HG03108 (cell line): ENCODE measurements around the gene ZPBP2.
"Not testable (repeated sequence)": the region's sequence is repeated elsewhere in the genome, so short reads cannot be mapped to it uniquely, and the experiment has no call there.

Experiments used
- ATAC-seq: cut with Tn5 transposase; IDR thresholded peaks from one replicate; pipeline ENCODE4 v1.9.1; 2021; ENCODE audit warnings: moderate library complexity; ENCODE audit not compliant: unreplicated experiment

The ZPBP2 gene, protein sequence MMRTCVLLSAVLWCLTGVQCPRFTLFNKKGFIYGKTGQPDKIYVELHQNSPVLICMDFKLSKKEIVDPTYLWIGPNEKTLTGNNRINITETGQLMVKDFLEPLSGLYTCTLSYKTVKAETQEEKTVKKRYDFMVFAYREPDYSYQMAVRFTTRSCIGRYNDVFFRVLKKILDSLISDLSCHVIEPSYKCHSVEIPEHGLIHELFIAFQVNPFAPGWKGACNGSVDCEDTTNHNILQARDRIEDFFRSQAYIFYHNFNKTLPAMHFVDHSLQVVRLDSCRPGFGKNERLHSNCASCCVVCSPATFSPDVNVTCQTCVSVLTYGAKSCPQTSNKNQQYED

DNA sequence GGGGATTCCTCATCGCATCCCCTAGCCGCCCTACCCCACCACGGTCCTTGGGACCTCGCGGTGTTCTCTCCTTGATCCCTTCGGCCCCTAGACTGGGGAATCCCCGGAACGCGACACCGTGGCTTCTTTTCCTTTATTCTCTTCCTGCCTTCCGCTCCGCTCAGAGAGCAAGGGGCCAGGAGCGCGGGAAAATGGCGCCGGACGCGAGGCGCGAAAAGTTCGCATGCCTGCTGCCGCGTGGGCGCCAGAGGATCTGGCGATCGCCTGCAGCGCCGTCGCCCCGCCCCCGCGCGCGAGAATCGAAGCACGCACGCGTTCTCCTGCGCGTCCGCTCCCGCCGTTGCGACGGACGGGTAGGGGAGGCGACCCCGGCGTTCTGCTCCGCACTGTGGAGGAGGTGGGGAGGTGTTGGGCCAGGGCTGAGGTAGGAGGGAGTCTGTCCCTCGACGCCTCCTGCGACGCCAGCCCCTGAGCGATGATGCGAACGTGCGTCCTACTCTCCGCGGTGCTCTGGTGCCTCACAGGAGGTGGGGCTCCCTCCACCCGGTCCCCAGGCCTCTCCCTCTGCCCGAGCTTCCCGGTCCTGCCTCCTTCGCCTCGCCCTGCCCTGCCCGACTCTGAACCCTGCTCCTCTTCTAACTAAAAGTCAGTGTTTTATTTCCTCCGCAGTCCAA lies at the start of gene ZPBP2:
Gene ZPBP2, plus strand, starts transcription at position 323 of the 674 bp plus-strand sequence. Its CDS starts 153 bp downstream, at position 476.
- no peak for ATAC-seq

DNA sequence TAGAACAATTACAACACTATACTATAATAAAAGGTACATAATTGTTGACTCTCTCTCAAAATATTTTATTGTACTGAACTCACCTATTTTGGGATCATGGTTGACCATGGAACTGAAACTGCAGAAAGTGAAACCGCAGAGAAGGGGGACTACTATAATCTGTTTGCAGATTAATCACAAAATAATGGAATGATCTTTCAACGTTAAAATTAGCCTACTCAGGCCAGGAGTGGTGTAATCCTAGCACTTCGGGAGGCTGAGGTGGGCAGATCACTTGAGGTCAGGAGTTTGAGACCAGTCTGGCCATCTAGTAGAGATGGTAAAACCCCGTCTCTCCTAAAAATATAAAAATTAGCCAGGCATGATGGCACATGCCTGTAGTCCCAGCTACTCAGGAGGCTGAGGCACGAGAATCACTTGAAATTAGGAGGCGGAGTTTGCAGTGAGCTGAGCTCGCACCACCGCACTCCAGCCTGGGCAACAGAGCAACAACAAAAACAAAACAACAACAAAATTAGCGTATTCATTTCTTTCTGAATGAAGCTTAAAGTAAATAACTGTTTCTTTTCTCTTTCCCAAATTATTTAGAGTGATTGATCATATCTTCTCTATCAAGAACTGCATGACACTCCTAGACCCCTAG lies 49.5 kb upstream of the ZPBP2 start:
- no peak for ATAC-seq

DNA sequence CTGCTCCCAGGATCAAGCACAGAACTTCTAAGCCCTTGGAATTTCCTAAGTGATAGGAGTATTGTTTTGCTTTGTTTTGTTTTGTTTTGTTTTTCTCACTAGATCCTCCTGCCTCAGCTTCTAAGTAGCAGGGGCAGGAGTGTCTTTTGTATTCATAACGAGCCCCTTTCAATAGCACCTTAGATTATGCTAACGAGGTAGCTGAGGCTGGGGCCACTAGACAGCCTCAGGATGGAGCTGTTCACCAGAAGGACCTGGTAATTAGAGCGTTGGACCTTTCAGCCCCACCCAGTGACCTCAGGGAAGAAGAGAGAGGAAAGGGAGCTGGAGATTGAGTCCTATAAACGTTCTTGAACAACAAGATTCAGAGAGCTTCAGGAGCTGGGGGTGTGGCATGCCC lies 47.5 kb upstream of the ZPBP2 start:
- no peak for ATAC-seq

DNA sequence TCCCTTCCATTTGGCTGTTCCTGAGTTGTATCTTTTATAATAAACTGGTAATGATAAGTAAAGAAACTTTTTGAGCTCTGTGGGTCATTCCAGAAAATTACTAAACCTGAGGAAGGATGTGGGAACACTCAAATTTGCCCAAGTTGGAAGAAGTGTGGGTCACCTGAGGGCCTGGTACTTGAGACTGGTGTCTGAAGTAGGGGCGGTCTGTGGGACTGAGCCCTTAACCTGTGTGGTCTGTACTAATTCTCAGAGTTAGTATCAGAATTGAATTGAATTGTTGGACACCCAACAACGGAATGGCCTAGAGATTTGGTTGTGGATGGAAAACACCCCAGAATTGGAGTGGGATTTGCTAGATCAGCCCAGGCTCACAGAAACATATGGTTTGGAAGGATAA lies 47.0 kb upstream of the ZPBP2 start:
- ATAC-seq: no peak

DNA sequence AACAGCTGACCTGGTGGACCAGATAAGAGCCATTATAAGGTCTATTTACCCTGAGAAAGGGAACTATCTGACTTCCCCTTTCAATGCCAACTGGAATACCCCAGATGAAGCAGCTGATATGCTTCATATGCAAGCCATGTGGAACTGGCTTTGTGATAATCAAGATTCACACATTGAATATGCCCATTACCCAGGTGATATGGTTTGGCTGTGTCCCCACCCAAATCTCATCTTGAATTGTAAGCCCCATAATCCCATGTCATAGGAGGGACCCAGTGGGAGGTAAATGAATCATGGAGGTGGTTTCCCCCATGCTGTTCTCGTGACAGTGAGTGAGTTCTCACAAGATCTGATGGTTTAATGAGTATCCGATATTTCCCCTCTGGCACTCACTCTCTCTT lies 46.0 kb upstream of the ZPBP2 start:
- no peak for ATAC-seq

DNA sequence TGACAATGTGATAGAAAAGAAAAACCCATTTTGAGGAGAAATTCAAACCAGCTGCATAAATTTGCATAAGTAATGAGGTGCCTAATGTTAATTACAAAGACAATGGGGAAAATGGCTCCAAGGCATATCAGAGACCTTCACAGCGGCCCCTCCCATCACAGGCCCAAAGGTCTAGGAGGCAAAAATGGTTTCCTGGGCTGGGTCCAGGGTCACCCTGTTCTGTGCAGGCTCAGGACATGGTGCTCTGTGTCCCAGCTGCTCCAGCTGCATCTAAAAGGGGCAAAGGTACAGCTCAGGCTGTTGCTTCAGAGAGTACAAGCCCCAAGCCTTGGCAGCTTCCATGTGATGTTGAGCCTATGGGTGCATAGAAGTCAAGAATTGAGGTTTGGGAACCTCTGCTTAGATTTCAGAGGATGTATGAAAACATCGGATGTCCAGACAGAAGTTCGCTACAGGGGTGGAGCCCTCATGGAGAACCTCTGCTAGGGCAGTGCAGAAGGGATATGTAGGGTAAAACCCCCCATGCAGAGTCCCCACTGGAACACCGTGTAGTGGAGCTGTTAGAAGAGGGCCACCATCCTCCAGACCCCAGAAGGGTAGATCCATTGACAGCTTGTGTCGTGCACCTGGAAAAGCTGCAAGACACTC lies 44.5 kb upstream of the ZPBP2 start:
- ATAC-seq: no peak

DNA sequence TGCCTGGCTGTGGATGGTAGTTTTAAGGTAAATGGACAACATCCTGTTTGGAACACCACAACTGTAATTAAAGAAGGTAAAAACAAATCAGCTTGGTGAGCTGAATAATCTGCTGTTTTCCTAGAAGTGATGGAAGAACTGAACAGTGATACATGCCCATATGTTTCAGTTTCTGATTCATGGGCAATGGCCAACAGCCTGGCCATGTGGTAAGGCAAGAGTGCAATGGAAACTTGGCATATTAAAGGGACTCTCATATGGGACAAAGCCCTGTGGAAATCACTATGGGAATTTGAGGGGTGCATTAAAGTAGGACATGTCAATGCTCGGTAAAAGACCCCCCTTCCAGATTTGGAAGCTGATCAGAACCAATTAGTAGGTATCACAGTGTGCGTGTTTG lies 41.7 kb upstream of the ZPBP2 start:
- no peak for ATAC-seq

DNA sequence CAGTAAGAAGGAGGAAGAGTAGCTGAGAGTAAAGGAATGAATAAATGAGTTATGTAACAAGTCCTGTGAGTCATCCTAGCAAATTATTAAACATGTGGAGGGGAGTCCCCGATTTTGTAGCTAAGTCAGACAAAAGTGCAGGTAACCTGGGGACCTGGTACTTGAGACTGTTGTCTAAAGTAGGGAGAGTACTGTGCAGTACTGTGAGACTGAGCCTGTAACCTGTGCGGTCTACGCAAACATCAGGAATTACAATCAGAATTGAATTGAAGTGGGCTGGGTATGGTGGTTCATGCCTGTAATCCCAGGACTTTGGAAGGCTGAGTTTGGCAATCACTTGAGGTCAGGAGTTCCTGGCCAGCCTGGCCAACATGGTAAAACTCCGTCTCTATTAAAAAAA lies 39.6 kb upstream of the ZPBP2 start:
- ATAC-seq: no peak

DNA sequence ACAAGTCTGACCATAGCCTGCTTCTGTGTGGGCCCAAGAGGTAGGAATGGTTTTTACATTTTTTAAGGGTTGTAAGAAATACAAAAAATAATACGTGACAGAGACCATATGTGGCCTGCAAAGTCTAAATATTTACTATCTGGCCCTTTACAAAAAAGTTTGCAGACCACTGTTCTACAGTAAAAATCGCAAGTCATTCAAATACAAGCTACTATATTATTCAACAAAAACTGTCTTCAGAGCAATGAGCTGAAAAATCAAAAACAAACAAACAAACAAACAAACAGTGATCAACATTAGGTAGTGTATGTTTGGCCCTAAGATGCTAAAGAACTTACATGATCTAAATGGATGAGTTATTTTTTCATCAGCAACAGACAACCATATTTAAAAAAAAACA lies 36.4 kb upstream of the ZPBP2 start:
- no peak for ATAC-seq

DNA sequence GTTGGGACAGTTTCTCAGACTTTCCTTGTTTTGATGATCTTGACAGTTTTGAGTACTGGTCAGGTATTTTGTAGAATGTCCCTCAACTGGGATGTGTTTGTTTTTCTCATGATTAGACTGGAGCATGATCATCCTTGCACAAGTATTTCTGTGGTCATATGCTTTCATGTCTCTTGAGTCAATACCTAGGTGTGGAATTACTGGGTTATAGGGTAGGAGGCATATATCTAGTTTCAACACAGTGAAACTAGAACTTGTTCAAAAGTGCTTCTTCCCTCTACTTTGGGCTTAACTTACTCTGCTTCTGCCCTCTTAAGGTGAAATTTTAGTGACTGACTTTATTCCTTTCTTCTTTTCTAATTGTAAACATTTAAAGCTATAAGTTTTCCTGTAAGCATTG lies 34.0 kb upstream of the ZPBP2 start:
- no peak for ATAC-seq

DNA sequence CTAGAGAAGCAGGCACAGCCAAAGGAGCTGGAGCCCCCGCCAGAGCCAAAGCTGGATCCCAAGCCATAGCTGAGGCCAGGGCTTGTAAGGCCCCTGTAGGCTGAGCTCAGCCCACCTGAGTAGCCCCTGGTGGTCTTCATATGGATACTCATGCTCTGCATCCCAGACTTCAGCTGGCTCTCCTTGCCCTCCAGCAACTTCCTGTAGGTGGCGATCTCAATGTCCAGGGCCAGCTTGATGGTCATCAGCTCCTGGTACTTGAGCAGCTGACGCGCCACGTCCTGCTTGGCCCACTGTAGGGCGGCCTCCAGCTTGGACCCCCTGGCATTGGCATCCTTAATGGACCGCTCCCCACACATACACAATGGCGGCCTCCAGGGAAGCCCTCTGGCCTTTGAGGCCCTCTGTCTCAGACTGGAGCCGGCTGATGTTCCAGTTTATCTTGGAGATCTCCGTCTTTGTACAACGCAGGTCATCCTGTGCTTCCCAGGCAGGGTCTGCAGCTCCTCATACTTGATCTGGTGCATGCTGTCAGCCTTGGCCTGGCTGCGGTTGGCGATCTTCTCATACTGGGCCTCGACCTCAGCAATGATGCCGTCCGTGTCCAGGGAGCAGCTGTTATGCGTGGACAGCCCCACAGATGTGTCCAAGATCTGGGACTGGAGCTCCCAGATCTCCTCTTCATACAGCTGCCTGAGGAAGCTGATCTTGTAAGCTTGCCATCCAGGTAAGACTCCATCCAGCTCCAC lies 32.8 kb upstream of the ZPBP2 start:
- no peak for ATAC-seq

DNA sequence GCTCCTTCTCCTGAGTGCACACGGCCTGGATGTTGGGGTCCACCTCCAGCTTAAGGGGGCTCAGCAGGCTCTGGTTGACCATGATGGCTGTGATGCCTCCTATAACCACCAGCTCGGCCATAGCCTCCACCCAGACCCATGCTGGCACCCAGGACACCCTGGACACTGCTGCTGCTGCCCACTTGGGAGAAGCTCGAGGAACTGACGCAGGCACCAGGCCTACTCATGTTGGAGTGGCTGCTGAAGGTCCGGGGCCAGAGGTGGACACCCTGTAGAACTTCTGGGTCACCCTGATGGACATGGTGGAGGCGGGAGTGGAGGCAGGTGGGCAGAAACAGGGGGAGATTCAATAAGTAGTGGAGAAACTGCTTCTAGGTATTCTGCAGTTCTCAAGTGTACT lies 31.9 kb upstream of the ZPBP2 start:
- ATAC-seq: no peak

DNA sequence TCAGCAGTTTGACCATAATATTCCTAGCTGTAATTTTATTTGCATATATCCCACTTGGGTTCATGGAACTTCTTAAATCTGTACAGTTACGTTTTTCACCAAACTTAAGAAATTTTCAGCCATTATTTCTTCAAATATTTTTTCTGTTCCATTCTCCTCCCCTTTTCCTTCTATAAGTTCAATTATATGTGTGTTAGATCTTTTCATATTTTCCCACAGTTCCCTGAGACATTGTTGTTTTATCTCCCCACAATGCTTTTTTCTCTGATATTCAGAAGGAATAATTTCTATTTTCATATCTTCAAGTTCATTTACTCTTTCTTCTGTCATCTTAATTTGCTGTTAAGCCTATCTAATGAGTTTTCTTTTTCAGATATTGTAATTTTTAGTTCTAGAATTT lies 29.9 kb upstream of the ZPBP2 start:
- ATAC-seq: no peak

DNA sequence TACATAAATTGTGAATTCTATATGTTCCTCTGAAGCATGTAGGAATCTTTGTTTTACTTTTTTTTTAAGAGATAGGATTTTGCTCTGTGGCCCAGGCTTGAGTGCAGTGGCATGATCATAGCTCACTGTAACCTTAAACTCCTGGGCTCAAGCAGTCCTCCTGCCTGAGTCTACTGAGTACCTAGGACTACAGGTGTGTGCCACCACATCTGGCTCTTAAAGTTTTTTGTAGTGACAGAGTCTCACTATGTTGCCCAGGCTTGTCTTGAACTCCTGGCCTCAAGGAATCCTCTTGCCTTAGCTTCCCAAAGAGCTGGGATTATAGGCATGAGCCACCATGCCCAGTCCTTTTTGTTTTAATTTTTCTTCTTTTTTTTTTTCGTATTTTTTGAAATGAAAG lies 29.2 kb upstream of the ZPBP2 start:
- no peak for ATAC-seq

DNA sequence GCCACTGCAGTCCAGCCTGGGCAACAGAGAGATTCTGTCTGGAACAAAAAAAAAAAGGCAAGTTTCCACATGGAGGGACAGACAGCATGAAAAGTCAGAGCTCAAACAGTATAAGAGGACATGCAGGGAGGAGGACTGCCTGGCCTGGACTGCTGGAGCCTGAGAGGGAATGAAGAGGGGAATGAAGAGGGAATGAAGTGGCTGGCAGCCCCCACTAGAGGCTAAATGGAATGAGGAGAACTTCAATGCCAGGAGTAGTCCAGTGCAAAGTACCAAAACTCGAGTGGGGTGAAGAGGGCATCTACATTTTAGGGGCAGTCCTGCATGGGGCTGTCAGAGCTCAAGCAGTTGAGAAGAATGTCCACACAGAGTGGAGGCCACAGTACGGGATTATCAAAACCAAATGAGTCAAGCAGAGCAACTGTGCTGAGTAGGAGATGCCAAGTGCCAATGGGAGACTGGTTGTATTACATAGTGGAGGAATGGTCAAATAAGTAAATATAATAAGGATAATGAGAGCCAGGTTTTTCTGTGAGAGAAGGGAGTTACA lies 26.8 kb upstream of the ZPBP2 start:
- no peak for ATAC-seq

DNA sequence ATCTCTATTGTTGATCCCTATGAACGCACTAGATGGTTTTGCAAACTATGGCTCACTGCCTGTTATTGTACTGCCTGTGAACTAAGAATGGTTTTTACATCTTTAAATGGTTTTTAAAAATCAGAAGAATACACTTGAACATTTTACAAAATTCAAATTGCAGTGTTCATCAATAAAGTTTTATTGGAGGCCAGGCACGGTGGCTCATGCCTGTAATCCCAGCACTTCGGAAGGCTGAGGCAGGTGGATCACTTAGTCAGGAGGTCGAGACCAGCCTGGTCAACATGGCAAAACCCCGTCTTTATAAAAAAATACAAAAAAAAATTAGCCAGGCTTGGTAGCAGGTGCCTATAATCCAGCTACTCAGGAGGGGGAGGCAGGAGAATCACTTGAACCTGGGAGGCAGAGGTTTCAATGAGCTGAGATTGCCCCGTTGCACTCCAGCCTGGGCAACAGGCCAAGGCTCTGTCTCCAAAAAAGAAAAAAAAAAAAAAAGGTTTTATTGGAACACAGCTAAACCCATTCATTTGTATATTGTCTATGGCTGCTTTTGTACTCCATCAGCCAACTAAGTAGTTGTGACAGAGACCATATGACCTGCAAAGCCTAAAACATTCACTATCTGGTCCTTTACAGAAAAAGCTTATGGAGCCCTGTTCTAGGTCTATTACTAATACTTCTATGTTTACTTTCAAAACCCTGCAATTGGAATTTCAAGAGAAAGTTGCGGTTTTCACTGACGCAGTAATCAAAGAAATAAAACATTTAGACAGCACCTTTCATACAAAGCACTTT lies 22.8 kb upstream of the ZPBP2 start:
- no peak for ATAC-seq

DNA sequence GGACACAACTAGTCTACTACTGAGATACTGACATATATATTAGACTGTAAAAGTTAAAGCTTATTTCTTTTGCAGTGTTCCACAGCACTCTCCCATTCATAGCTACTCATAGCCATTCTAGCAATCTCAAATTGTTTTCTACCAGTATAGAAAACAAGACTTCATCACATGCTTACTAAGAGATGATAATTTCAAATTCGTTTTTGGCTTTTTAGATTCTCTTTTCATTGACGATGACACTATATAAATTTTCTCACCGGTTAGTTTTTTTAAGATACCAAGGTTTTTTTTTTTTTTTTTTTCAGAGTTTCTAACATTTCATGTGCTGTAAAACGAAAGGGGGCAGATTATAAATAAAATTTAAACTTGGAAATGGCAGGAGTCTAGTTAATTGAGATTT lies 21.8 kb upstream of the ZPBP2 start:
- ATAC-seq: no peak

DNA sequence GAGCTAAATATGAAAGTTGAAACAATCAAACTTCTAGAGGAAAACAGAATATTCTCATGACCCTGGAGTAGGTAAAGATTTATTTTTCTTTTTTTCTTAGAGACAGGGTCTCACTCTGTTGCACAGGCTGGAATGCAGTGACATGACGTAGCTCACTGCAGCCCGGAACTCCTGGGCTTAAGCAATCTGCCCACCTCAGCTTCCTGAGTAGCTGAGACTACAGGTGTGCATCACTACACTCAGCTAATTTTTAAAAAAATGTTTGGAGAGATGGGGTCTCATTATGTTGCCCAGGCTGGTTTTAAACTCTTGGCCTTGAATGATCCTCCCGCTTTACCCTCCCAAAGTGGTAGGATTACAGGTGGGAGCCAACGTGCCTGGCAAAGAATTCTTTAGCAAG lies 19.4 kb upstream of the ZPBP2 start:
- no peak for ATAC-seq

DNA sequence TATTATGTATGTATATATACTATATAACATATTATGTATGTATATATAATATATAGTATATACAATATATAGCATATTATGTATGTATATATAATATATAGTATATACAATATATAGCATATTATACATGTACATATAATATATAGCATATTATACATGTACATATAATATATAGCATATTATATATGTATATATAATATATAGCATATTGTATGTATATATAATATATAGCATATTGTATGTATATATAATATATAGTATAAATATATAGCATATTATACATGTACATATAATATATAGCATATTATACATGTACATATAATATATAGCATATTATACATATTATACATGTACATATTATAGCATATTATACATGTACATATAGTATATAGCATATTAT lies 17.8 kb upstream of the ZPBP2 start:
- ATAC-seq: not testable (repeated sequence)

DNA sequence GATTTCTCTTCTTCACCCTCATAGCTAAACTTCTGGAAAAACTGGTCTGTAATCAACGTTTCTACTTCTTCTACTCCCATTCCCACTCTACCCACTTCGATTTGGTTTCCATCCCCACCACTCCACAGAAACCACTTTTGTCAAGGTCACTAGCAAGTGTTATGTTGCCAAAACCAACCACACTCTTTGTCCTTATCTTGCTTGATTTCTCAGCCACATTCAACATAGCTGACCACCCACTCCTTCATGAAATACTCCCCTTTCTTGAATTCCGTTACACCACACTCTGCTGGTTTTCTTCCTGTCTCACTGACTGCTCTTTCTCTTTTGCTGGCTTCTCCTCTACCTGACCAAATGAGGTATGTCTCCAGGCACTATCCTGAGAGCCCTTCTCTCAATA lies 15.8 kb upstream of the ZPBP2 start:
- no peak for ATAC-seq
